Measurements from ENCODE around the gene SRBD1.

DNA sequence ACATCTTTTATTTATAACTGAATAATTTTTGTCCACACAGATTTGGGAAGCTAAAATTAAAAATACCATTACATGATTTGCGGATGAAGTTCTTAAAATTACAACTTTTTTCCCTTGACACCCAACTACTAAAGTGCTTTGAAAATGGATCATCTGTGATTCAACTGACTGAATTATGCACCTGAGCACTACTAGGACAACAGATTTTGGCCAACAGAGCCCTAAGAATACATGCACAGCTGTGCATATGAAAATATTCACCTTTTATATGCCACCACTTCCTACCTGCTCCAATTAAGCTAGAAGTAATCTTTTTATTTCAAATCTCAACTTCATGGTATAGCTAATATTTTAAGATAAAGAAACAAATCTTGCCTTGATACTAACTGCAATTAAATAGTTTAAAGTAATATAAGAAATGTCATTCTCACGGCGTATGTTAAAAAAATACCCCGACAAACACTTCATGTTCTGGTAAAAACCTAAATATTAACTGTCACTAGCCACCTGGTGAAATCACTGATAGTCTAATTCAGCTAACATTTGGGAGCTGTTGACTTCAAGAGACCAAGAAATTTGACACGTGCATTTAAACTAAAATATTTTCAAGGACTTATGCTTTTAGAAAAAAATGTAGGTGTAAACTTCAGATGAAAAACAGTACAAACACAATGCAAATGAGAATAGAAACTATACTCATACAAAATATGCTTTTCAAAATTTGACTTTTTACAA, 153.7 kb downstream of the SRBD1 start:
- TF ChIP-seq, protein P1, sequence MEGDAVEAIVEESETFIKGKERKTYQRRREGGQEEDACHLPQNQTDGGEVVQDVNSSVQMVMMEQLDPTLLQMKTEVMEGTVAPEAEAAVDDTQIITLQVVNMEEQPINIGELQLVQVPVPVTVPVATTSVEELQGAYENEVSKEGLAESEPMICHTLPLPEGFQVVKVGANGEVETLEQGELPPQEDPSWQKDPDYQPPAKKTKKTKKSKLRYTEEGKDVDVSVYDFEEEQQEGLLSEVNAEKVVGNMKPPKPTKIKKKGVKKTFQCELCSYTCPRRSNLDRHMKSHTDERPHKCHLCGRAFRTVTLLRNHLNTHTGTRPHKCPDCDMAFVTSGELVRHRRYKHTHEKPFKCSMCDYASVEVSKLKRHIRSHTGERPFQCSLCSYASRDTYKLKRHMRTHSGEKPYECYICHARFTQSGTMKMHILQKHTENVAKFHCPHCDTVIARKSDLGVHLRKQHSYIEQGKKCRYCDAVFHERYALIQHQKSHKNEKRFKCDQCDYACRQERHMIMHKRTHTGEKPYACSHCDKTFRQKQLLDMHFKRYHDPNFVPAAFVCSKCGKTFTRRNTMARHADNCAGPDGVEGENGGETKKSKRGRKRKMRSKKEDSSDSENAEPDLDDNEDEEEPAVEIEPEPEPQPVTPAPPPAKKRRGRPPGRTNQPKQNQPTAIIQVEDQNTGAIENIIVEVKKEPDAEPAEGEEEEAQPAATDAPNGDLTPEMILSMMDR (IDR thresholded peaks at IDR 0.05): no peak
- no peak for TF ChIP-seq POLR2AphosphoS5 (IDR thresholded peaks at IDR 0.05)

Measured in breast epithelium (tissue), 3 donors.